CD4-positive, alpha-beta T cell treated with Interleukin-10 for 1 hour (primary cell): ENCODE results near the gene ARL11.

ENCODE experiments used
- DNase-seq: peaks from one replicate; pipeline ENCODE4 v3.0.0-alpha.2; 2020

The ARL11 gene

GRCh38 chr13:49649963-49650312, 21.6 kb downstream of the ARL11 start:
- DNase-seq: no peak

GRCh38 chr13:49651570-49652354, 23.5 kb downstream of the ARL11 start:
- no peak for DNase-seq

- peak; percentile 38 for DNase-seq
Measured at GRCh38 chr13:49652355-49653305, 24.3 kb downstream of the ARL11 start.

DNA sequence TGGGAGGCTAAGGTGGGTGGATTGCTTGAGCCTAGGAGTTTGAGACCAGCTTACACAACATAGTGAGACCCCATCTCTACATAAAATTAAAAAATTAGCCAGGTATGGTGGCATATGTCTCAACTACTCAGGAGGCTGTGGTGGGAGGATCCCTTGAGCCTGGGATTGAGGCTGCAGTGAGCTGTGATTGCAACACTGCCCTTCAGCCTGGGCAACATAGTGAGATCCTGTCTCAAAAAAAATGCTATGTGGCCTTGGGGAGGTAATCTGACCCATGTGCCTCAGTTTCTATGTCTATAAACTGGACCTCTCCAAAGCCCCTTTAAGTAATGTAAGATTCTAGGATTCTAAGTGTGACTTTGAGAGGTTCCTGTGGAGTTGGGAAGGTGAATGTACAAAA, 25.2 kb downstream of the ARL11 start:
- DNase-seq: no peak

DNA sequence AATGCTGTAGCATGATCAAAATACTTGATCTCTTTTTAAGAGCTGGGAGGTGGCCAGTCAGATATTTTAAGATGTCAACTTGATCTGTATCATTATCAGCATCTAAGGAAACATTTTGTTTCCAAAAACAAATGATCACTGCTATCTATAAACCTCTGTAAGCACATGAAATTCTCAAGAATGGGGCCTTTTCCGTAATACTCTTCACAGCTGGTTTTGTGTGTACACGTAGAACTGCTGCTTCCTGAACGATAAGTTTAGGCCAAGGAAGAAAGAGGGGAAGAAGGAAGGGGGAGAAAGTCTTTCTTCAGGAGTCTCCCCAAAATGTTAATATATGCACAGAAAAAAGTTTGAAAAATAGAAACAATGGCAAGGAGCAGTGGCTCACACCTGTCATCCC, 25.7 kb downstream of the ARL11 start:
- no peak for DNase-seq

GRCh38 chr13:49655906-49656305, 27.6 kb downstream of the ARL11 start:
- no peak for DNase-seq

DNA sequence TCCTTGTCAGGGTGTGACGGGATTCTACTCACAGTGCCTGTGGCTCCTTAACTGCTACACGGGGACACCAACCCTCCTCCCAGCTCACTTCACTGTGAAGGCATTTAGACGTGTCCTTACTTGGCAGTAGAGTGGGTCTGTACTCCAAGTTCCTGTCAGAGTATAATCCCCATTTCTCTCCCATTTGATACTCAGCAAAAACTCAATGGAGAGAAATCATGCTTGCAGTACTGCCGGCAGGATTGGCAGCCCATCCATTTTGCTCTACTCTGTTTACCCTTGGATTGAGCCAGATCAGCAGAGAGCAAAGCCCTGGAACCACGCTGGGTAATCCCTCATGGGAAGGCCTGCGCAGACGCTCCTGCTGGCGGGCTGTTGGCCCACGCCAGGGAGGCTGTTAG, 28.9 kb downstream of the ARL11 start:
- DNase-seq: no peak

- DNase-seq: no peak
Measured at GRCh38 chr13:49664606-49665005, 36.3 kb downstream of the ARL11 start.

DNA sequence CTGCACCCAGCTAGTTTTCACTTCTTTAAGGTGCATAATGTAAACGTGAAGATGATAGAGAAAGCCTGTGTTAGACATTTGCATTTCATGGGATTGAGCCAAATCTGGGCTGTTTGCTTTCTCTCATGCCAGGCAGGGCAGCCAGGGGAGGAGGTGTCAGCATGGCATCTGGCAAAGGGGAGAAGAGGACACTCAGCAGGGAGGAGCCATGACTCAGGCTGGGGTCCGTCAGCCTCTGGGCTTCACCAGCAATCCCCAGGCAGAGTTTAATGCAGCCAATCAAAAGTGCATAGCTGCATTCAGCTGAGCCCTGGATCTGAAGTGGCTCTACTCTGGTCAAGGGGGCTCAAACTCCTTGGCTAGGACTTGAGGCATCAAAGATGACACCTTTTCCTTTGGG, 39.5 kb downstream of the ARL11 start:
- no peak for DNase-seq

DNA sequence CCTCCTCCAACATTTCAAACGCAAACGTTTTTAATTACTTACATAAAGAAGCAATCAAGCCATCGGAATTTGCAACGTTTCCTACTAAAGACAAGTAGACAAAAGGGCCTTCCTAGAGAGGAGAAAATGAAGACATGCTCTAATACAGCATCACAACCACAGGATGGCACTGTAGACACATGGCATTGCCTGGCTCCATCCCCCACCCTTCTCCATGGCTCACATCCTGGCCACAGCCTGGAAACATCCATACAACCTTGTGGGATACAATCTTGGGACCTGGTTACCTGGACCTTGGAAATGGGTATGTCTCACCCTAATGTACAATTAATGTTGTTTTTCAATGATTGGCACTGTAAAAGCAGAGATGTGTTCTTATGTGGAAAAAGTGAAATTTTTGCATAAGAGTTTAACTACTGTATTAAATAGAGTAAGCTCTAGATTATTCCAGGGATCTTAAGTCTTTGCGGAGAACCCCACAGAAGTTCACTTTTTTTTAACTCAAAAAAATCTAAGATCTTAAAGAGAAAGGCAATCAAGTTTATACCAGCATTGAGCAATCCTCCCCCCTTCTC, 41.5 kb downstream of the ARL11 start:
- DNase-seq: peak; percentile 12

DNA sequence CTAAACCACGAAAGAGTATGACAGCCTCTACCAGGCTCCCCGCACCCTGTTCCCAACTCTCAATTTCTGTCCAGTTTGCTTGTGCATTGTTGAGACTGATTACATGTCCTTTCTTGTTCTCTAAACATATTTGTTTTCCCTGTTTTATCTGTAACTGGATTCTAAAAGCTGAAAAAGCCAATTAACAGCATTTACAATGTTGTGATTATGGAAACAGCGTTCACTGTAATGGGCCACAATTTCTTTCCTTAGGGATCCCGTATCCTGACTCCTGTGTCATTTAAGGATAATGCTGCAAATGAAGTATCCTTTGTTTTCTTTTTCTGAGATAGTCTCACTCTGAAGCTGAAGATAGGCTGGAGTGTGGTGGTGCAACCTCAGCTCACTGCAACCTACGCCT, 42.5 kb downstream of the ARL11 start:
- DNase-seq: no peak

GRCh38 chr13:49676581-49677298, 48.4 kb downstream of the ARL11 start:
- DNase-seq: no peak

GRCh38 chr13:49678191-49678914, 50.0 kb downstream of the ARL11 start:
- DNase-seq: no peak

- DNase-seq: peak; percentile 8
Measured at GRCh38 chr13:49679246-49679645, 50.9 kb downstream of the ARL11 start.

DNA sequence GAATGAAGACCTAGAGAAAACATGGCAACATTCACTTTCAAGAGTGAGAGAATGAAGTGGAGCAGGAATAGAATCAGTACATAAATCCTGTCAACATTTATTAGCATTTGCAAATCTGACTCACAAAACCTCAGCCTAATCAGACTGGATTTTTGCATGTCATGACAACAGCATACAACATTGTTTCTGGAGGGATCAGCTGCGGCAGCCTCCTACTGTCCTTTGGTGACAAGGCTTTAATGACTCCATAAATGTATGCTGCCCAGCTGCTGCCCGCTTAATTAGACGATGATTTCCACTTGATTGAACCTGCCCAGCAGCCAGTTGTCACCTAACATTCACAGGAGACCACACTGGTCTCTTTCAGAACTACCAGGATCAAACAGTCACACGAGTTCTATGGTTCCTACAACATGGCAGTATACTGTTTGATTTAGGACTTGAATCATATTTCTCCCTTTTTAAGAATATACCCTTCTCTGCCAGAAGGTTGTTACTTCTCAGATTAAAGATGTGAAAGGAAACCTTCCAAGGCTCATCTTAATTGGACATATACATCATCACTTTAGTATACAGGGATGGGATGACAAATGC, 53.6 kb downstream of the ARL11 start:
- no peak for DNase-seq
